ENCODE measurements around the gene ZNF324B.

The ZNF324B gene

DNA sequence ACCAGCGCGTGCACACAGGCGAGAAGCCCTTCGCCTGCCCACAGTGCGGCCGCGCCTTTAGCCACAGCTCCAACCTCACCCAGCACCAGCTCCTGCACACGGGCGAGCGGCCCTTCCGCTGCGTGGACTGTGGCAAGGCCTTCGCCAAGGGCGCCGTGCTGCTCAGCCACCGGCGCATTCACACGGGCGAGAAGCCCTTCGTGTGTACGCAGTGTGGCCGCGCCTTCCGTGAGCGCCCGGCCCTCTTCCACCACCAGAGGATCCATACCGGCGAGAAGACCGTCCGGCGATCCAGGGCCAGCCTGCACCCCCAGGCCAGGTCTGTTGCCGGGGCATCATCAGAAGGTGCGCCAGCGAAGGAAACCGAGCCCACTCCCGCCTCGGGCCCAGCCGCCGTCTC is 20.3 kb downstream of the ZNF324B start:
- Histone ChIP-seq H4K20me1 (ENCODE audit: insufficient read depth, low read length) (no peaks in the 10 kb centered on the region), H3K36me3 (replicated peaks; ENCODE audit: insufficient read depth, low read length) (0 out of 2 replicates have a peak, but pooled peaks cover 4% of the 10 kb centered on the region)
- no peak for TF ChIP-seq EZH2phosphoT487 (IDR thresholded peaks at IDR 0.05; ENCODE audit: low read length)
- TF ChIP-seq EZH2 (optimal IDR thresholded peaks at IDR 0.05; ENCODE audit: low read depth, low read length): no peak
- TF ChIP-seq, protein P1, sequence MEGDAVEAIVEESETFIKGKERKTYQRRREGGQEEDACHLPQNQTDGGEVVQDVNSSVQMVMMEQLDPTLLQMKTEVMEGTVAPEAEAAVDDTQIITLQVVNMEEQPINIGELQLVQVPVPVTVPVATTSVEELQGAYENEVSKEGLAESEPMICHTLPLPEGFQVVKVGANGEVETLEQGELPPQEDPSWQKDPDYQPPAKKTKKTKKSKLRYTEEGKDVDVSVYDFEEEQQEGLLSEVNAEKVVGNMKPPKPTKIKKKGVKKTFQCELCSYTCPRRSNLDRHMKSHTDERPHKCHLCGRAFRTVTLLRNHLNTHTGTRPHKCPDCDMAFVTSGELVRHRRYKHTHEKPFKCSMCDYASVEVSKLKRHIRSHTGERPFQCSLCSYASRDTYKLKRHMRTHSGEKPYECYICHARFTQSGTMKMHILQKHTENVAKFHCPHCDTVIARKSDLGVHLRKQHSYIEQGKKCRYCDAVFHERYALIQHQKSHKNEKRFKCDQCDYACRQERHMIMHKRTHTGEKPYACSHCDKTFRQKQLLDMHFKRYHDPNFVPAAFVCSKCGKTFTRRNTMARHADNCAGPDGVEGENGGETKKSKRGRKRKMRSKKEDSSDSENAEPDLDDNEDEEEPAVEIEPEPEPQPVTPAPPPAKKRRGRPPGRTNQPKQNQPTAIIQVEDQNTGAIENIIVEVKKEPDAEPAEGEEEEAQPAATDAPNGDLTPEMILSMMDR (IDR thresholded peaks at IDR 0.05; ENCODE audit: low read length): no peak

DNA sequence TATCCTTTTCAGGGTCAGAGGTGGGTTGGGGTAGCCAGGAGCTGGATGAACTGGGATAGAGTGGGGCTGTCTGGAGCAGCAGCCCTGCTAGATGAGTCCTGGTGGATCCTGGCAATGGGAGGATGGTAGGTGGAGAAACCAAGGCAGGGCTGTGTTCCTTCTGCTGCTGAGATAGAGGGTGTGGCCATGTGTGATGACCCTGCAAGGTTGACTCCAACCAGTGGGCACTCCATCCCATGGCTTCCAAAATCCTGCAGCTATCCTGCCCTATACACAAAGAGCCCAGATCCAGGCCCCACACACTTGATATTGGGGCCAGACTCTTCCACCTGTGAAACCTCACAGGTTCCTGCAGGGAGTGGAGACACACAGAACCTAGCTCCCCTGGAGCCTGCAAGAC is 22.4 kb downstream of the ZNF324B start:
- H3K9me3 ChIP-seq (replicated peaks; ENCODE audit: insufficient read depth, low read length): no peaks in the 10 kb centered on the region
- H3K27ac ChIP-seq (ENCODE audit: low read length): no peak overlapping the region
- H3K4me3 ChIP-seq (ENCODE audit: low read length): no peak overlapping the region
- no peaks in the 10 kb centered on the region for H3K9me2 ChIP-seq (replicated peaks; ENCODE audit: insufficient read depth, low read length)
- peaks cover 8% of the 10 kb centered on the region for H3F3A ChIP-seq (ENCODE audit: insufficient read depth, low read length)
- no peak overlapping the region for H3K4me2 ChIP-seq (ENCODE audit: low read depth, low read length)
- no peaks in the 10 kb centered on the region for H3K4me1 ChIP-seq (ENCODE audit: low read length)
- H3K79me2 ChIP-seq (ENCODE audit: low read length): peaks cover 8% of the 10 kb centered on the region; the same call in 1 of the 2 replicates
- 0 out of 2 replicates have a peak, but pooled peaks cover 4% of the 10 kb centered on the region for H3K36me3 ChIP-seq (replicated peaks; ENCODE audit: insufficient read depth, low read length)
- H2AFZ ChIP-seq (ENCODE audit: low read length): no peak overlapping the region
- no peak for DNase-seq
- TF ChIP-seq EZH2 (optimal IDR thresholded peaks at IDR 0.05; ENCODE audit: low read depth, low read length) (no peak), EZH2phosphoT487 (IDR thresholded peaks at IDR 0.05; ENCODE audit: low read length) (no peak)
- TF ChIP-seq, protein P1 (IDR thresholded peaks at IDR 0.05; ENCODE audit: low read length): no peak
- no peaks in the 10 kb centered on the region for H3K27me3 ChIP-seq (replicated peaks; ENCODE audit: insufficient read depth, low read length)
- H4K20me1 ChIP-seq (ENCODE audit: insufficient read depth, low read length): no peaks in the 10 kb centered on the region
- H3K9ac ChIP-seq (ENCODE audit: low read length): no peak overlapping the region

More for the DNA sequence above, 20.3 kb downstream of the ZNF324B start:
- Histone ChIP-seq H3K4me1 (ENCODE audit: low read length) (no peaks in the 10 kb centered on the region), H3K9ac (ENCODE audit: low read length) (no peak overlapping the region), H3K27ac (ENCODE audit: low read length) (no peak overlapping the region), H3K27me3 (replicated peaks; ENCODE audit: insufficient read depth, low read length) (no peaks in the 10 kb centered on the region), H3K4me2 (ENCODE audit: low read depth, low read length) (no peak overlapping the region), H3F3A (ENCODE audit: insufficient read depth, low read length) (peaks cover 8% of the 10 kb centered on the region), H3K9me2 (replicated peaks; ENCODE audit: insufficient read depth, low read length) (no peaks in the 10 kb centered on the region), H3K79me2 (ENCODE audit: low read length) (peaks cover 26% of the 10 kb centered on the region), H3K4me3 (ENCODE audit: low read length) (no peak overlapping the region), H2AFZ (ENCODE audit: low read length) (no peak overlapping the region), H3K9me3 (replicated peaks; ENCODE audit: insufficient read depth, low read length) (no peaks in the 10 kb centered on the region)
- no peak for DNase-seq

DNA sequence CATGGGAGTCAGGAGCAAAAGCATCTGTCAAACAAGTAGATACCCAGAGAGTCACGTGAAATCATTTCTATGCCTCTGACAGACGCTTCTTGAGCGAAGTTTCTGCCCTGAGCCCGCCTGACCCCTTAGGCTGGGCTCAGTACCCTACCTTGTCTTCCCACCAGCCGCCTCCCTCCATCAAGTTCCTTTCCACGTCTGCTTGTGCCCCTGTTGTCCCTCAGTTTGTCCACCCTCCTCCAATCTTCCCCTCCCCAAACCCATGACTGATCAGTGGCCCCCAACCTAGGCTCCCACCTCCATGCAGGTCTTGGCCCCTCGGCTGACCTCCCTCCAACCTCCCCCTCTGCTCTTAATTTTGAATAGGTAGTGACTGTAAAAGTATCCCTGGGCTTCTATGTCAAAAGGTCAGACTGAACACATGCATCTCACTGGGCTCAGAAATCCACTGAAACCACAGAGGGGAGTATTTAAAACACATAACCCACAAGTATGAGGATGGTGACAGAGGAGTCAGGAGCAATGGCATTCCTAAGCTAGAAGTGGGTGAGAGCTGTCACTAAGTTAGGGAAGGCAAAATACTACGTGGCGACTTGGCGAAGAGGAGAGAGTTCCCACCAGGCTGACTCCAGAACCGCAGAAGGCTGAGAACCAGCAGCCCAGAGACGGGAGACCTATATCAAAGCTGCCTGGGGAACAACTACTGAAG is 23.0 kb downstream of the ZNF324B start:
- H3K79me2 ChIP-seq (ENCODE audit: low read length): 0 out of 2 replicates have a peak, but pooled peaks cover 1% of the 10 kb centered on the region
- TF ChIP-seq, protein P1 (IDR thresholded peaks at IDR 0.05; ENCODE audit: low read length): no peak
- TF ChIP-seq EZH2phosphoT487 (IDR thresholded peaks at IDR 0.05; ENCODE audit: low read length) (no peak), EZH2 (optimal IDR thresholded peaks at IDR 0.05; ENCODE audit: low read depth, low read length) (no peak)
- H3K4me3 ChIP-seq (ENCODE audit: low read length): no peak overlapping the region
- H3K4me2 ChIP-seq (ENCODE audit: low read depth, low read length): no peak overlapping the region
- no peak overlapping the region for H2AFZ ChIP-seq (ENCODE audit: low read length)
- no peaks in the 10 kb centered on the region for H3K9me3 ChIP-seq (replicated peaks; ENCODE audit: insufficient read depth, low read length)
- H3K36me3 ChIP-seq (replicated peaks; ENCODE audit: insufficient read depth, low read length): 0 out of 2 replicates have a peak, but pooled peaks cover 4% of the 10 kb centered on the region
- H3K9me2 ChIP-seq (replicated peaks; ENCODE audit: insufficient read depth, low read length): no peaks in the 10 kb centered on the region
- H3K4me1 ChIP-seq (ENCODE audit: low read length): no peaks in the 10 kb centered on the region
- peaks cover 8% of the 10 kb centered on the region for H3F3A ChIP-seq (ENCODE audit: insufficient read depth, low read length)
- no peaks in the 10 kb centered on the region for H4K20me1 ChIP-seq (ENCODE audit: insufficient read depth, low read length)
- no peak overlapping the region for H3K9ac ChIP-seq (ENCODE audit: low read length)
- no peaks in the 10 kb centered on the region for H3K27me3 ChIP-seq (replicated peaks; ENCODE audit: insufficient read depth, low read length)
- DNase-seq: no peak
- H3K27ac ChIP-seq (ENCODE audit: low read length): no peak overlapping the region; the same call in 1 of the 2 replicates

Data from MM.1S (cell line).